Naive thymus-derived CD4-positive, alpha-beta T cell (primary cell): Measurements from ENCODE around the gene GATA1. TPM values are rescaled to one million over a fixed set of nuclear protein-coding genes. Genes with fewer than 3 reads are reported as not detected.

ENCODE experiments used
- polyA plus RNA-seq, 2 donors: library from polyadenylated mRNA; unstranded; fragments of 300-500 nt; fragmentation: Illumina TruSeq; gene quantifications; one replicate each; pipeline ENCODE4 v1.2.3, GENCODE V29; 2021
- total RNA-seq, 6 experiments: library from RNA in 5 of 6; stranded (reverse) in 5 of 6; gene quantifications; 1 replicate in 5 of 6; 2 replicates in 1 of 6; pipeline ENCODE4 v1.2.3 and lab custom pipeline; 2021 to 2026

The GATA1 gene
- total and polyA plus RNA-seq, 7 experiments from 2014 or later, result 0.45 to 1.2 TPM; not detected in 5

Other genes starting within 250 kb of the GATA1 start
- gene TBC1D25, start 246.9 kb upstream of the GATA1 start, total RNA-seq, result 10 to 100 TPM; 20.2 to 31.2 (median 26.4) TPM
- 10 to 100 TPM; 16.2 to 22.8 TPM for gene TBC1D25, start 246.9 kb upstream of the GATA1 start, polyA plus RNA-seq
- gene RBM3, start 212.1 kb upstream of the GATA1 start, total RNA-seq, result 100 to 1,000 TPM; 176 to 374 (median 329) TPM
- 100 to 1,000 TPM; 242 to 254 TPM for gene RBM3, start 212.1 kb upstream of the GATA1 start, polyA plus RNA-seq
- gene WDR13, start 189.1 kb upstream of the GATA1 start, total RNA-seq, result 10 to 100 TPM; 44.8 to 66.9 (median 54.4) TPM
- 10 to 100 TPM; 27.5 to 33.2 TPM for gene WDR13, start 189.1 kb upstream of the GATA1 start, polyA plus RNA-seq
- gene WAS, start 102.8 kb upstream of the GATA1 start, total RNA-seq, result 100 to 1,000 TPM in 4 of 5 experiments, 10 to 100 TPM in 1; 92.2 to 164 (median 105) TPM
- gene WAS, start 102.8 kb upstream of the GATA1 start, polyA plus RNA-seq, result 10 to 100 TPM; 18.6 to 28.8 TPM
- gene SUV39H1, start 89.9 kb upstream of the GATA1 start, total RNA-seq, result 10 to 100 TPM in 1 of 5 experiments, 1 to 10 TPM in 4; 4.6 to 23.3 (median 8.6) TPM
- 10 to 100 TPM; 10.1 to 13.6 TPM for gene SUV39H1, start 89.9 kb upstream of the GATA1 start, polyA plus RNA-seq
- gene GLOD5, start 24.8 kb upstream of the GATA1 start, total RNA-seq, result not detected
- gene GLOD5, start 24.8 kb upstream of the GATA1 start, polyA plus RNA-seq, result not detected
- 100 to 1,000 TPM in 2 of 5 experiments, 10 to 100 TPM in 3; 84.3 to 135 (median 96.1) TPM for gene HDAC6, start 15.5 kb downstream of the GATA1 start, total RNA-seq
- gene HDAC6, start 15.5 kb downstream of the GATA1 start, polyA plus RNA-seq, result 10 to 100 TPM; 13.3 to 20.1 TPM
- not detected for gene ERAS, start 39.9 kb downstream of the GATA1 start, total RNA-seq
- gene ERAS, start 39.9 kb downstream of the GATA1 start, polyA plus RNA-seq, result not detected
- 10 to 100 TPM in 1 of 5 experiments, 1 to 10 TPM in 3, under 1 TPM in 1; 0.36 to 14.0 (median 3.5) TPM for gene PCSK1N, start 49.0 kb downstream of the GATA1 start, total RNA-seq
- 1 to 10 TPM; 6.0 to 7.9 TPM for gene PCSK1N, start 49.0 kb downstream of the GATA1 start, polyA plus RNA-seq
- 10 to 100 TPM; 41.1 to 46.6 (median 44.2) TPM for gene TIMM17B, start 111.2 kb downstream of the GATA1 start, total RNA-seq
- gene TIMM17B, start 111.2 kb downstream of the GATA1 start, polyA plus RNA-seq, result 10 to 100 TPM; 55.8 to 57.0 TPM
- 10 to 100 TPM; 64.1 to 89.5 (median 74.6) TPM for gene PQBP1, start 111.3 kb downstream of the GATA1 start, total RNA-seq
- gene PQBP1, start 111.3 kb downstream of the GATA1 start, polyA plus RNA-seq, result 100 to 1,000 TPM; 110 to 125 TPM
- 10 to 100 TPM; 13.9 to 36.7 (median 18.5) TPM for gene SLC35A2, start 125.1 kb downstream of the GATA1 start, total RNA-seq
- gene SLC35A2, start 125.1 kb downstream of the GATA1 start, polyA plus RNA-seq, result 1 to 10 TPM; 6.7 to 8.1 TPM
- 100 to 1,000 TPM; 144 to 321 (median 276) TPM for gene PIM2, start 132.4 kb downstream of the GATA1 start, total RNA-seq
- 100 to 1,000 TPM; 401 to 463 TPM for gene PIM2, start 132.4 kb downstream of the GATA1 start, polyA plus RNA-seq
- gene OTUD5, start 171.0 kb downstream of the GATA1 start, total RNA-seq, result 10 to 100 TPM; 62.5 to 95.5 (median 90.4) TPM
- 10 to 100 TPM; 17.2 to 33.8 TPM for gene OTUD5, start 171.0 kb downstream of the GATA1 start, polyA plus RNA-seq
- gene KCND1, start 185.3 kb downstream of the GATA1 start, total RNA-seq, result 1 to 10 TPM; 1.4 to 5.8 (median 2.3) TPM
- under 1 TPM in 1 of 2 donors, not detected in 1; 0.07 TPM for gene KCND1, start 185.3 kb downstream of the GATA1 start, polyA plus RNA-seq
- gene GRIPAP1, start 215.7 kb downstream of the GATA1 start, total RNA-seq, result 100 to 1,000 TPM; 103 to 108 (median 105) TPM
- 10 to 100 TPM; 13.6 to 24.9 TPM for gene GRIPAP1, start 215.7 kb downstream of the GATA1 start, polyA plus RNA-seq